CD4-positive, alpha-beta memory T cell (primary cell): Measurements from ENCODE around the gene ITGB2. TPM values are rescaled to one million over a fixed set of nuclear protein-coding genes. Genes with fewer than 3 reads are reported as not detected.

Experiments used
- CTCF ChIA-PET: fragments of 350-600 bp; sonication (Branson Sonifier 250); formaldehyde crosslinking; loops from one replicate; lab custom pipeline; 2021; ENCODE audit warnings: inconsistent platforms; ENCODE audit not compliant: partially characterized antibody; lab: Charles Lee
- POLR2A ChIA-PET: fragments of 350-600 bp; sonication (Branson Sonifier 250); formaldehyde crosslinking; loops from one replicate; lab custom pipeline; 2021; ENCODE audit not compliant: partially characterized antibody; lab: Charles Lee
- DNase-seq, 5 donors: peaks; one replicate each; pipeline versions ENCODE4 v3.0.0 to v3.0.0-alpha.2; 2020 to 2022; ENCODE audit warnings: mixed read lengths in 1 of 5
- H3K27ac ChIP-seq: one replicate; pipeline ENCODE4 v1.7.0; 2013; ENCODE audit warnings: low read depth, low read length
- H3K27me3 ChIP-seq: 2 replicates; pipeline ENCODE4 v1.7.0; 2013; ENCODE audit warnings: mild to moderate bottlenecking, low read length, moderate library complexity; ENCODE audit not compliant: insufficient read depth
- H3K36me3 ChIP-seq: 2 replicates; pipeline ENCODE4 v1.7.0; 2013; ENCODE audit warnings: mild to moderate bottlenecking, low read length, moderate library complexity; ENCODE audit not compliant: insufficient read depth
- H3K4me1 ChIP-seq: 2 replicates; pipeline ENCODE4 v1.7.0; 2013; ENCODE audit warnings: mild to moderate bottlenecking, low read length, moderate library complexity; ENCODE audit not compliant: insufficient read depth
- H3K4me3 ChIP-seq, 2 donors: one replicate each; pipeline ENCODE4 v1.7.0; 2013; ENCODE audit warnings: low read length in 2 of 2, mild to moderate bottlenecking in 1 of 2
- H3K9me3 ChIP-seq, 2 donors: one replicate each; pipeline ENCODE4 v1.7.0; 2013; ENCODE audit warnings: low read length in 2 of 2, control low read depth in 1 of 2; ENCODE audit not compliant: control insufficient read depth in 1 of 2
- H3K27ac Mint-ChIP-seq, 7 donors: one replicate each; pipeline ENCODE4 v1.8.0; 2020 to 2021; ENCODE audit warnings: mixed read lengths in 7 of 7, mild to moderate bottlenecking in 6 of 7, inconsistent platforms in 3 of 7, moderate library complexity in 3 of 7
- H3K27me3 Mint-ChIP-seq, 2 donors: one replicate each; pipeline ENCODE4 v1.8.0; 2020 to 2021; ENCODE audit warnings: mixed read lengths in 2 of 2
- H3K36me3 Mint-ChIP-seq, 2 donors: one replicate each; pipeline ENCODE4 v1.8.0; 2020 to 2021; ENCODE audit warnings: mixed read lengths in 2 of 2, inconsistent platforms in 1 of 2, mild to moderate bottlenecking in 1 of 2
- H3K4me1 Mint-ChIP-seq, 4 donors: one replicate each; pipeline ENCODE4 v1.8.0; 2020 to 2021; ENCODE audit warnings: mixed read lengths in 4 of 4, mild to moderate bottlenecking in 1 of 4
- H3K4me3 Mint-ChIP-seq, 8 donors: one replicate each; pipeline ENCODE4 v1.8.0; 2020 to 2021; ENCODE audit warnings: mixed read lengths in 8 of 8, mild to moderate bottlenecking in 7 of 8, moderate library complexity in 6 of 8, inconsistent platforms in 3 of 8
- H3K9me3 Mint-ChIP-seq, 8 donors: one replicate each; pipeline ENCODE4 v1.8.0; 2020 to 2021; ENCODE audit warnings: mixed read lengths in 8 of 8, mild to moderate bottlenecking in 5 of 8, inconsistent platforms in 3 of 8, moderate library complexity in 1 of 8
- intact Hi-C: fragments of 100-400 bp; cut with micrococcal nuclease; formaldehyde crosslinking; loops from one replicate; pipeline ENCODE4 v1.15.1; 2023
- polyA plus RNA-seq, 2 donors: library from polyadenylated mRNA; unstranded; fragments of 300-500 nt; fragmentation: Illumina TruSeq; gene quantifications; one replicate each; pipeline ENCODE4 v1.2.3, GENCODE V29; 2021
- total RNA-seq, 2 experiments: library from RNA; stranded (reverse); gene quantifications; one replicate each; pipeline ENCODE4 v1.2.3, GENCODE V29; 2021

Gene ITGB2
- total and polyA plus RNA-seq, 4 experiments from 2014 or later, result 278 to 575 (median 414) TPM

DNA sequence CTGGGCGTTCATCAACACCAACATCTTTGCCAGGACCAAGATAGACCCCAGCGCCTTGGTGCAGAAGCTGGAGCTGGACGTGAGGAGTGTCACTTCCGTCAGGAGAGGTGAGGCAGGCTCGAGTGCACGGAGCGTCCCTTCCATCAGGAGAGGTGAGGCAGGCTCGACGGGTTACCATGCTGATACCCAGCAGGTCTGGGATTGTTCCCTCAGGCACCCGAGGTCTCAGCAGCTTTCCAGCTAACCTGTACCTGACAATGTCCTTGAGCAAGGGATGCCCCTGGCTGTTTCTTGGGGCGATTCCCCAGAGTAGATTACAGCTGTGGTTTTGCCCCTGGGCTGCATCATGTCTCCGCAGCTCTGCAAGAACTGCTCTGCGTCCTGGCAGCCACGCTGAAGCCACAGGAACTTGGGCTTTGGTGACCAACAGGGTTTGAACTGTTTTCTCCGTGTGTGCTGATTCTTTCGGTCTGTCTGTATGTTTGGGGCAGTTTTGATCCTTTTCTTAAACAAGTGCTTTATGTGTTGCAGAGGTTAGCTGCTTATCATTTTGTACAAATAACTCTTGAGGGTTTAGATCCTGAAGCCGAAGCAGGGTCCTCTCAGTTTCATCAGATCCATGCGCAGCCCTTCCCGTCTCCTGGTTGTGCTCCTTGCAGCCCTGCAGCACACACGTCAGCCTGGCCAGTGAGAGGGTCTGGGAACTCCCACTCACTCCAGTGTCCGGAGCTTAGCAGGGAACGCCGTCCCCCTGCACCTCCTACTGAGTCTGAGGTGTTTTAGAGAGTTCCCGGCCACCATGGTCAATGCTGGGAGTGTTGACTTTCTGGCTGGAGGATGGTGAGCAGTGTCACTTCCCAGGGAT, 23.2 kb upstream of the ITGB2 start:
- H3K27me3 Mint-ChIP-seq, result no peaks in the 10 kb centered on the region
- Histone ChIP-seq H3K36me3 (peaks cover 28% of the 10 kb centered on the region), H3K27ac (no peak overlapping the region), H3K4me1 (peaks cover 37% of the 10 kb centered on the region), H3K27me3 (no peaks in the 10 kb centered on the region), H3K9me3 (no peaks in the 10 kb centered on the region), H3K4me3 (no peak overlapping the region)
- DNase-seq, result no peak
- H3K27ac Mint-ChIP-seq, result peak overlapping the region in 2 of 7 donors; percentile 32 to 85
- peaks cover 25 to 59% (median 45%) of the 10 kb centered on the region in 4 donors for H3K4me1 Mint-ChIP-seq
- H3K4me3 Mint-ChIP-seq, result peak overlapping the region in 1 of 8 donors; percentile 31
- H3K9me3 Mint-ChIP-seq, result peaks cover 0 to 2% (median 0%) of the 10 kb centered on the region in 8 donors
- POLR2A ChIA-PET, result no interaction called here
- peaks cover 19 to 41% of the 10 kb centered on the region in 2 donors for H3K36me3 Mint-ChIP-seq
- intact Hi-C loops, result no loop called here
- CTCF ChIA-PET, result interaction anchor here (1.5 to 16.7 kb wide), 4 partner anchors 52 to 195 kb away, joined by 3 to 363 read pairs (median 128); partner anchors contain the start of gene UBE2G2

DNA sequence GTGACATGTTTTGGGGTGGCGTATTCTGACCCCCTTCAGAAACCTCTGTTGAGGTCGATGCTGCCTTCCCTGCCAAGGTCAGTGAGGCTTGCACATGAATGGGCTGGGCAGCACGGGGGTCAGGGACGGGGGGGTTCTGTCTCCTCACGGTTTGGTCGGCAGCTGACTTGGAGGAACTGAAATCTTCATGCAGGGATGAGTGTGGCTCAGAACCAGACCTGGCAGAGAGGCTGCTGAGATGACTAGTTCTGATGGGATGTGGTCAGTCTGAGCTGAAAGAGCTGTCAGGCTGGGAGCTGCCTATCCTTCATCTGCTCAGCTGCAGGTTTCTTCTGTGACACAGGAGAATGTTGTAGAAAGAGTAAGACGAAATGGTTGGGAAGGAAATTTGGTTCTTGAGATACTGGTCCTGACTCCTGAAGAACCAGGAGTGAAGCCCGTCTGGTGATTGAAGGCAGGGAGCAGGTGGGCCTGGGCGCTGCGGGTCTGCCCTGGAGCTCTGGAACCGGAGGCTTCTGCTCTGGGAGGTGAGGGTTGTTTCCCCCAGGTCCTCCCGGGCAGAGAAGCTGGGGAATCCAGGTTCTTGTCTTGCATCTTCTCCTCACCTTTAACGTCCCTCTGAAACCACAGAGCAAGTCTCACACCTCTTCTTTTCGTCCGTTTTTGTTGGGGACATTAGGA, 22.4 kb upstream of the ITGB2 start:
- ChIA-PET POLR2A (no interaction called here), CTCF (interaction anchor here (1.5 to 16.7 kb wide), 4 partner anchors 51 to 196 kb away, joined by 3 to 363 read pairs (median 128); partner anchors contain the start of gene UBE2G2)
- no peaks in the 10 kb centered on the region for H3K27me3 Mint-ChIP-seq
- Histone ChIP-seq H3K27me3 (no peaks in the 10 kb centered on the region), H3K4me1 (peaks cover 38% of the 10 kb centered on the region), H3K36me3 (peaks cover 28% of the 10 kb centered on the region), H3K27ac (no peak overlapping the region), H3K4me3 (no peak overlapping the region), H3K9me3 (no peaks in the 10 kb centered on the region)
- peak overlapping the region in 2 of 7 donors; percentile 52 to 64 for H3K27ac Mint-ChIP-seq
- peaks cover 25 to 66% (median 46%) of the 10 kb centered on the region in 4 donors for H3K4me1 Mint-ChIP-seq
- DNase-seq, result no peak
- H3K9me3 Mint-ChIP-seq, result peaks cover 0 to 2% (median 0%) of the 10 kb centered on the region in 8 donors
- peak overlapping the region in 1 of 8 donors; percentile 31 for H3K4me3 Mint-ChIP-seq
- intact Hi-C loops, result no loop called here
- peaks cover 19 to 41% of the 10 kb centered on the region in 2 donors for H3K36me3 Mint-ChIP-seq

DNA sequence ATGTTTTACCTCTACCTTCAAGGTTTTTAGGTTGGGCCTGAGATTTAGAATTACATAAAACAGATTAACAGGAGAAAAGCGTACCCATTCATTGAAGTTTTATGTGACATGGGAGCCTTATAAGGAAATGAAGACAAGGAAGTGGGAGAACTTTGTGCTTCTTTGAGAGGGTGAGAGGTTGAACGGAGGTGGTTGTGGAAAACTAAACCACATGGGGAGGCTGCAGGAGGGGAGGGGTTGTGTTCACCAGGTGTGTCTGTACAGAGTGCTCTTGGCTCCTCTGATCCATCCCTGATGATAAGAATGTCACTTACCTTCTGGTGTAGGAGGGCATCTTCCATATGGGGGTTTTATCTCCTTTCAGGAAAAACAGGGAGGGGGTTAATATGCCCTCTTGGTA, 21.9 kb upstream of the ITGB2 start:
- ChIA-PET CTCF (interaction anchor here (1.5 to 16.7 kb wide), 3 partner anchors 141 to 196 kb away, joined by 4 to 363 read pairs (median 252); partner anchors contain the start of gene UBE2G2), POLR2A (no interaction called here)
- peaks cover 19 to 40% of the 10 kb centered on the region in 2 donors for H3K36me3 Mint-ChIP-seq
- Histone ChIP-seq H3K4me1 (peaks cover 38% of the 10 kb centered on the region), H3K27me3 (no peaks in the 10 kb centered on the region), H3K36me3 (peaks cover 28% of the 10 kb centered on the region), H3K9me3 (no peaks in the 10 kb centered on the region), H3K27ac (no peak overlapping the region), H3K4me3 (no peak overlapping the region)
- peaks cover 25 to 66% (median 46%) of the 10 kb centered on the region in 4 donors for H3K4me1 Mint-ChIP-seq
- no peak for DNase-seq
- H3K9me3 Mint-ChIP-seq, result peaks cover 0 to 2% (median 0%) of the 10 kb centered on the region in 8 donors
- H3K27me3 Mint-ChIP-seq, result no peaks in the 10 kb centered on the region
- H3K27ac Mint-ChIP-seq, result peak overlapping the region in 3 of 7 donors; percentile 7 to 54 (median 15)
- intact Hi-C loops, result no loop called here
- peak overlapping the region in 7 of 8 donors; percentile 37 to 88 (median 65) for H3K4me3 Mint-ChIP-seq

DNA sequence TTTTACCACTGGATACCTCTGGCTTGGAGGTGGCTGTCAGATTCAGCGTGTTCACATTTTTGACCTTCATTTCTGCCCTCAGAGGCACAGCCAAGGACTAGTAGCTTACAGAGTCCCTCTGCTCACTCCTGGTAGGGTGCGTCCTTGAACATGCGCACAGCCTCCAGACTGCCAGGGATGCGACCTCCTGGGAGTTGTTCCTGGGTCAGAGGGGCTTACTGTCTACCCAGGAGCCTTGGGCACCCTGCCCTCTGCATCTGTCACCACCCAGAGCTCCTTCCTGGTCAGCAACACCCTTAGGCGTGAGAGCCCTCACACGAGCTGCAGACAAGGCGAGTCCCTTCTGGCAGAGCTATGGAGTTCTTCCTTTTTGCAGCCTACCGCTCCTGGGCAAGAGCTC, 20.9 kb upstream of the ITGB2 start:
- H3K9me3 Mint-ChIP-seq, result peaks cover 0 to 2% (median 0%) of the 10 kb centered on the region in 8 donors
- intact Hi-C loops, result no loop called here
- peak overlapping the region in 5 of 7 donors; percentile 23 to 86 (median 69) for H3K27ac Mint-ChIP-seq
- Histone ChIP-seq H3K9me3 (no peaks in the 10 kb centered on the region), H3K27me3 (no peaks in the 10 kb centered on the region), H3K4me1 (peaks cover 38% of the 10 kb centered on the region), H3K27ac (no peak overlapping the region), H3K36me3 (peaks cover 24% of the 10 kb centered on the region), H3K4me3 (no peak overlapping the region)
- POLR2A ChIA-PET, result interaction anchor here (1.3 to 3.5 kb wide), 3 partner anchors 10 to 67 kb away, joined by 3 to 24 read pairs (median 7); partner anchors contain the start of gene PTTG1IP
- H3K36me3 Mint-ChIP-seq, result peaks cover 19 to 34% of the 10 kb centered on the region in 2 donors
- H3K4me3 Mint-ChIP-seq, result peak overlapping the region; percentile 81 to 97 (median 89)
- no peak for DNase-seq
- peaks cover 25 to 66% (median 46%) of the 10 kb centered on the region in 4 donors for H3K4me1 Mint-ChIP-seq
- CTCF ChIA-PET, result interaction anchor here (2.9 to 16.7 kb wide), 3 partner anchors 8 to 197 kb away, joined by 15 to 363 read pairs (median 252); no protein-coding TSS in a partner anchor
- H3K27me3 Mint-ChIP-seq, result no peaks in the 10 kb centered on the region

DNA sequence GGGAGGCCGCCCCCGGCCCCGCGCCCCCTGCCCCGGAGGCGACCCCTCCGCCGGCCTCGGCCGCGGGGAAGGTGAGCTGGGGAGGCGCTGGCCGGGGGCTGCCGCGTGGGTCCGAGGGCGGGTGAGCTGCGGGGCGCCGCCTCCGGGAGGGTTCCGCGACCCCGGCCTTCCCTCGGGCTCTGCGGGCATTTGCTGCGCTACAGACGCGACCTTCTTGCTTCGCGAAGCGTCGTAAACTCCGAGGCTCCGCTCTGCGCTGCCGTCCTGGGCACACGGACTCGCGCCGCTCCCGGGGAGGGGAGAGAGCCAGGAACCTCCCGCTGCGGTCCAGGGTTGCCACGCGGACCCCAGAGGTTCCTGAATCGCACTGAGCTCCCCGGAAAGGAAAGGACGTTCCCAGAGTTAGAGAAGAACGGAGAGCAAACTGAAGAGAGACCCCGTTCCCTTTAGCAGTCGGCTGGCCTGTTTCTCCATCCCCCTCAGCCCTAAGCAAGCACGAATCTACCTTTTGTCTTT, 19.5 kb upstream of the ITGB2 start:
- H3K27me3 ChIP-seq, result no peaks in the 10 kb centered on the region
- H3K4me1 ChIP-seq, result peaks cover 38% of the 10 kb centered on the region
- CTCF ChIA-PET, result interaction anchor here (0.7 to 16.7 kb wide), 5 partner anchors 10 to 199 kb away, joined by 3 to 363 read pairs (median 15); no protein-coding TSS in a partner anchor
- peaks cover 23 to 59% (median 42%) of the 10 kb centered on the region in 4 donors for H3K4me1 Mint-ChIP-seq
- H3K4me3 Mint-ChIP-seq, result peak overlapping the region; percentile 86 to 97 (median 90)
- intact Hi-C loops, result no loop called here
- no peak for DNase-seq
- peak overlapping the region; percentile 33 to 57 for H3K4me3 ChIP-seq
- POLR2A ChIA-PET, result interaction anchor here (0.6 to 3.8 kb wide), 15 partner anchors 9 to 283 kb away, joined by 3 to 24 read pairs (median 3); partner anchors contain the start of genes ITGB2, KRTAP12-3, PTTG1IP and SUMO3
- H3K9me3 Mint-ChIP-seq, result peaks cover 0 to 2% (median 0%) of the 10 kb centered on the region in 8 donors
- H3K27me3 Mint-ChIP-seq, result no peaks in the 10 kb centered on the region
- peaks cover 11 to 27% of the 10 kb centered on the region in 2 donors for H3K36me3 Mint-ChIP-seq
- H3K27ac ChIP-seq, result peak overlapping the region; percentile 46
- peaks cover 20% of the 10 kb centered on the region for H3K36me3 ChIP-seq
- peak overlapping the region; percentile 53 to 96 (median 79) for H3K27ac Mint-ChIP-seq
- H3K9me3 ChIP-seq, result no peaks in the 10 kb centered on the region

DNA sequence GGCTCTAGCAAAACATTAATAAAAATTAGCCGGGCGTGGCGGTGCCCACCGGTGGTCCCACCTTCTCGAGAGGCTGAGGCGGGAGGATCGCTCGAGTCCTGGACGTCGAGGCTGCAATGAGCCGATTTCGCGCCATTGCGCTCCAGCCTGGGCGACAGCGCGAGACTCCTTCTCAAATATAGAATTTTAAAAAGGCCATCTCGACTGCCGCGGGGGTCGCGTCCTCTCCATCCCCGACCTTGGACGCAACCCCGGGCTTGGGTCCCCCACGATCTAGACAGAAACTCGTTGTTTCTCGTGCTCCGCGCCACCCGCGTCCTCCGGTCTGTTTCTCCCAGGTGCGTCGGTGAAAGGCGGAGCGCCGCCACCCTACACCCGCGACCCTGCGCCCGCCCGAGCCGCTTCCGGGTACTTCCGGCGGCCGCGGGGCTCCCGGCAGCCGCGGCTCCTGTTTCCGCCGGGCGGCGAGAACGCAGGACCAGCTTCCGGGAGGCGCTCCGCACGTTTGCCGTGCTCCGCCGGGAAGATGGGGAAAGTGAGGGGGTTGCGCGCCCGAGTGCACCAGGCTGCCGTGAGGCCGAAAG, 18.9 kb upstream of the ITGB2 start, which contains the start of gene SLX9:
Gene SLX9 (plus strand): TSS at position 498 of the 584 bp plus-strand sequence. CDS start 29 bp downstream, at position 527.
- ChIA-PET CTCF (interaction anchor here (0.7 to 16.7 kb wide), 5 partner anchors 10 to 199 kb away, joined by 3 to 363 read pairs (median 15); no protein-coding TSS in a partner anchor), POLR2A (interaction anchor here (0.5 to 3.8 kb wide), 13 partner anchors 8 to 138 kb away, joined by 3 to 24 read pairs (median 4); partner anchors contain the start of genes ITGB2, PTTG1IP, SUMO3 and UBE2G2)
- peak within 1 kb of the TSS; percentile 46 for H3K27ac ChIP-seq
- H3K4me3 ChIP-seq, result peak within 1 kb of the TSS; percentile 36 to 57
- peak within 1 kb of the TSS; percentile 53 to 96 (median 88) for H3K27ac Mint-ChIP-seq
- no peaks in the 10 kb centered on the region for H3K27me3 ChIP-seq
- peak; percentile 69 to 82 (median 76) for DNase-seq
- no peaks in the 10 kb centered on the region for H3K27me3 Mint-ChIP-seq
- intact Hi-C loops, result no loop called here
- peak within 1 kb of the TSS; percentile 86 to 97 (median 90) for H3K4me3 Mint-ChIP-seq
- peaks cover 23 to 56% (median 40%) of the 10 kb centered on the region in 4 donors for H3K4me1 Mint-ChIP-seq
- H3K36me3 Mint-ChIP-seq, result peaks cover 7 to 24% of the 10 kb centered on the region in 2 donors
- H3K9me3 Mint-ChIP-seq, result peaks cover 0 to 2% (median 0%) of the 10 kb centered on the region in 8 donors
- no peaks in the 10 kb centered on the region for H3K9me3 ChIP-seq
- H3K36me3 ChIP-seq, result peaks cover 15% of the 10 kb centered on the region
- H3K4me1 ChIP-seq, result peaks cover 38% of the 10 kb centered on the region
